IPS-20b (cell line): Measurements from ENCODE around the gene DRAM1.
A peak's percentile ranks its signal among the peaks of the same experiment; 100 is the strongest.

Experiments
- H3K27ac ChIP-seq: one replicate; pipeline ENCODE4 v1.5.1; 2013; ENCODE audit warnings: low read length
- H3K27me3 ChIP-seq: 2 replicates; pipeline ENCODE4 v1.6.1; 2013; ENCODE audit warnings: mild to moderate bottlenecking, low read length, inconsistent platforms; ENCODE audit not compliant: insufficient read depth
- H3K36me3 ChIP-seq: 2 replicates; pipeline ENCODE4 v1.6.1; 2013; ENCODE audit warnings: low read depth, mild to moderate bottlenecking, inconsistent platforms, low read length, moderate library complexity; ENCODE audit not compliant: insufficient read depth
- H3K4me1 ChIP-seq: 2 replicates; pipeline ENCODE4 v1.6.1; 2013; ENCODE audit warnings: mild to moderate bottlenecking, control low read depth, inconsistent platforms, low read length, moderate library complexity; ENCODE audit not compliant: insufficient read depth
- H3K4me3 ChIP-seq: 2 replicates; pipeline ENCODE4 v1.5.1; 2013; ENCODE audit warnings: mild to moderate bottlenecking, low read length, inconsistent platforms
- H3K9ac ChIP-seq: 2 replicates; pipeline ENCODE4 v1.6.1; 2013; ENCODE audit warnings: low read depth, mild to moderate bottlenecking, inconsistent platforms, low read length, moderate library complexity
- H3K9me3 ChIP-seq: 2 replicates; pipeline ENCODE4 v1.6.1; 2013; ENCODE audit warnings: mild to moderate bottlenecking, low read depth, low read length, inconsistent platforms; ENCODE audit not compliant: insufficient read depth

DRAM1 gene

GRCh38 chr12:101876861-101877805 is at the start of gene DRAM1:
Gene DRAM1 (plus strand): TSS chr12:101877580. CDS start chr12:101877790, 210 bp downstream.
- Histone ChIP-seq H3K9ac (peak within 1 kb of the TSS; percentile 75), H3K36me3 (no peaks in the 10 kb centered on the region), H3K4me3 (peak within 1 kb of the TSS; percentile 79), H3K9me3 (no peaks in the 10 kb centered on the region), H3K27me3 (peaks cover 28% of the 10 kb centered on the region), H3K4me1 (peaks cover 5% of the 10 kb centered on the region; the same call in 1 of the 2 replicates), H3K27ac (no peak within 1 kb of the TSS)

- no peaks in the 10 kb centered on the region for H3K9me3 ChIP-seq
- H3K9ac ChIP-seq, result no peak overlapping the region
- peaks cover 32% of the 10 kb centered on the region for H3K4me1 ChIP-seq
- H3K36me3 ChIP-seq, result no peaks in the 10 kb centered on the region
- no peak overlapping the region for H3K27ac ChIP-seq
- H3K4me3 ChIP-seq, result peak overlapping the region; percentile 88; the same call in 1 of the 2 replicates
- H3K27me3 ChIP-seq, result no peaks in the 10 kb centered on the region
Observed at GRCh38 chr12:101828463-101829196, 48.8 kb upstream of the DRAM1 start.

GRCh38 chr12:101829639-101830366 is 47.6 kb upstream of the DRAM1 start:
- Histone ChIP-seq H3K4me3 (peak overlapping the region; percentile 88), H3K9ac (peak overlapping the region; percentile 86), H3K36me3 (no peaks in the 10 kb centered on the region), H3K4me1 (peaks cover 30% of the 10 kb centered on the region), H3K9me3 (no peaks in the 10 kb centered on the region), H3K27ac (no peak overlapping the region), H3K27me3 (no peaks in the 10 kb centered on the region)

DNA sequence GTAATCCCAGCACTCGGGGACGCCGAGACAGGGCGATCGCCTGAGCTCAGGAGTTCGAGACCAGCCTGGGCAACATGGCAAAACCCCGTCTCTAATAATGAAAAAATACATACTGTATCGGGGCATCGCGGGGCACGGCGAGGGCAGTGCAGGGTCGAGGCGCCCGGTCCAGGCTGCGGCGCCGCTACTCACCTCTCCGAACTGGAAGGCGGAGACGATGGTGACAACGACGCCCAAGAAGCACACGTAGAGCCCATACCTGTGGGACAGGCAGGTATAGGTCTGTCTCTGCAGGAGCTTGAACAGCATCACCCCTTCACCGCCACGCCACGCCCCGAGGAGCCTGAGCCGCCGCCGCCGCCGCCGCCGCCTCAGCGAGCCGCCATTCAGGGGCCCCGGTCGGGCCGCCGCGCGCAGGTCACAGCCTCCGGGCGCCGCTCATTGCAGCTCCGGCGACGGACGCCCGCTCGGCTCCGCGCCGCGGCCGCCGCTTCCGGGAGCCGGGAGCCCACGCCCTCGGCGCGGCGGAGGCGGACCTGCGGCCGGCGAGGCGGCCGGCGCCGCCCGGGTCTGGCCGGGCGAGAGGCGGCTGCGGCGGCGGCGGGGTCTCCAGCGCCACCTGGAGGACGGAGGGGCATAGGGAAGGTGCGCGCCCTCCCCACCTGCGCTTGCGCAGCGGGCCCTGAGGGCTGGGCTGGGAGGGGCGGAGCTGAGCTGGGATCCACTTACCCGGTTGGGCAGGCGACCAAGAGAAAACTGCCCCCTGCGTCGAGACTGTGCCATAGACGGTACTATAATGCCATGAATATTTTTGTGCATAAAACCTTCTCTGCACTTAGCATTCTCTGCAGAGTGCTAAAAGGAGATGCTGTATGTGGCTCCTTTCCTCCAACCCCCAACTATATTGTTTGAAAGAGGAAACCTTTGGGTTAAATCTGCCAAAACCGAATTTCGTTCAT is 46.7 kb upstream of the DRAM1 start, which contains the start of gene GNPTAB:
Gene GNPTAB (minus strand): TSS at position 593 of the 959 bp plus-strand sequence. CDS start 284 bp downstream, at position 309.
- Histone ChIP-seq H3K27ac (no peak within 1 kb of the TSS), H3K27me3 (no peaks in the 10 kb centered on the region), H3K9ac (peak within 1 kb of the TSS; percentile 86), H3K4me3 (peak within 1 kb of the TSS; percentile 88), H3K9me3 (no peaks in the 10 kb centered on the region), H3K36me3 (no peaks in the 10 kb centered on the region), H3K4me1 (peaks cover 23% of the 10 kb centered on the region)

GRCh38 chr12:101832030-101832429 is 45.4 kb upstream of the DRAM1 start:
- Histone ChIP-seq H3K4me3 (no peak overlapping the region), H3K9ac (no peak overlapping the region), H3K36me3 (no peaks in the 10 kb centered on the region), H3K9me3 (no peaks in the 10 kb centered on the region), H3K4me1 (peaks cover 10% of the 10 kb centered on the region; the same call in 1 of the 2 replicates), H3K27me3 (no peaks in the 10 kb centered on the region), H3K27ac (no peak overlapping the region)

- H3K27me3 ChIP-seq, result no peaks in the 10 kb centered on the region
- H3K4me3 ChIP-seq, result no peak overlapping the region
- H3K9ac ChIP-seq, result no peak overlapping the region
- no peaks in the 10 kb centered on the region for H3K9me3 ChIP-seq
- H3K36me3 ChIP-seq, result no peaks in the 10 kb centered on the region
- H3K27ac ChIP-seq, result no peak overlapping the region
- H3K4me1 ChIP-seq, result no peaks in the 10 kb centered on the region
Observed at GRCh38 chr12:101838628-101839323, 38.6 kb upstream of the DRAM1 start.

GRCh38 chr12:101839324-101840283 is 37.8 kb upstream of the DRAM1 start:
- Histone ChIP-seq H3K9ac (no peak overlapping the region), H3K27ac (no peak overlapping the region), H3K4me1 (no peaks in the 10 kb centered on the region), H3K4me3 (no peak overlapping the region), H3K9me3 (no peaks in the 10 kb centered on the region), H3K27me3 (no peaks in the 10 kb centered on the region), H3K36me3 (no peaks in the 10 kb centered on the region)

GRCh38 chr12:101841069-101841468 is 36.3 kb upstream of the DRAM1 start:
- Histone ChIP-seq H3K4me1 (no peaks in the 10 kb centered on the region), H3K36me3 (no peaks in the 10 kb centered on the region)

DNA sequence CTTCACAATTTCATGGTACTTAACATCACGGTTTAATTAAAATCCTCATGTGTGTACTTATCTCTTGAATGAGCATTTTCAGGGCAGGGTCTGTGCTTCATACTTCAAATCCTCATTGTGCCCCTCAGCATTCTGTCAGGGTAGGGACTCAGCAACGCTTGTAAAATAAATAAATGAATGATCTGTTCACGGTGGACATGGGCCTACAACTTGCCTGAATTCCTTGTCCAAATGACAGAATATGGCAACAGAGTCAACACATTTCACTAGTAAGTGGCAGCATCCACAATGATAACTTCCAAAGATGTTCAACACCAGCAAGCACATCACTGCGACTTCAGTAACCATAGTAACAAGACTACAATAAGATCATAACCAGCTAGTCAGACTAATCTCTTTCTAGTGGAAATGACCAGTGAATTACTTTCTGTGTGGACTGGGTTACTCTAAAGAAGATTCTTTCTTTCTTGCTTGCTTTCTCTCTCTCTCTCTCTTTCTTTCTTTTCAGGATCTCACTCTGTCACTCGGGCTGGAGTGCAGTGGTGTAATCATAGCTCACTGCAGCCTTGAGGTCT is 32.2 kb upstream of the DRAM1 start:
- Histone ChIP-seq H3K27me3 (no peaks in the 10 kb centered on the region), H3K9me3 (no peaks in the 10 kb centered on the region), H3K27ac (no peak overlapping the region), H3K4me1 (no peaks in the 10 kb centered on the region), H3K4me3 (no peak overlapping the region), H3K9ac (no peak overlapping the region), H3K36me3 (no peaks in the 10 kb centered on the region)

More at GRCh38 chr12:101841069-101841468, 36.3 kb upstream of the DRAM1 start:
- H3K27ac ChIP-seq, result no peak overlapping the region
- H3K27me3 ChIP-seq, result no peaks in the 10 kb centered on the region
- H3K9ac ChIP-seq, result no peak overlapping the region
- no peak overlapping the region for H3K4me3 ChIP-seq
- no peaks in the 10 kb centered on the region for H3K9me3 ChIP-seq
